ENCODE measurements around the gene OVCA2.

OVCA2 gene

DNA sequence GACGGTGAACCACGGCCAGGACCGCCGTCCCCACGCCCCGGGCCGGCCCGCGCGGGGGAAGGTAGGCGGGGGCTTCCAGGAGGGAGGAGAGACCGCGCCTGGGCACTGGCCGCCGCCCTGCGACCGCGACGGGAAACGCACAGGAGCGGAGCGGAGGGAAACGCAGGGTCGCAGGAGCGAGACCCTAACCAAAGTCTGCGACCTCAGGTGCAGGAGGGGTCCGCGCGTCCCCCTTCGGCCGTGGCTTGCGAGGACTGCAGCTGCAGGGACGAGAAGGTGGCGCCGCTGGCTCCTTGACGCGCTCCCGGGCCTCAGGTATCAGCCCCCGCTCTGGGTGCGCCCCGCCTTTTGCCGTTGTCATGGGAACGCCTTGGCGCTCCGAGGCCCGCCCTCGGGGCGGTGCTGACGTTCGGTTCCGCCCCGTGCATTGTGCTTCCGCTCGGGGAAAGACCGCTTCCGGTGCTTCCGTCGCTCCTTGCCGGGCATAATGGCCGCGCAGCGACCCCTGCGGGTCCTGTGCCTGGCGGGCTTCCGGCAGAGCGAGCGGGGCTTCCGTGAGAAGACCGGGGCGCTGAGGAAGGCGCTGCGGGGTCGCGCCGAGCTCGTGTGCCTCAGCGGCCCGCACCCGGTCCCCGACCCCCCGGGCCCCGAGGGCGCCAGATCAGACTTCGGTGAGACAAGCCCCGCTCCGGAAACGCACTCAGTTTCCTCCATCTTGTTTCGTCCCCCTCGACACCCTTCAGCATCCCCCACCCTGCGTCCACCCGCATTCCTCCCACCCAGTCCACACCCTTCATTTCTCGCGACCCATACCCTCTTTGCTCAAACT is at the start of gene OVCA2:
OVCA2 (plus strand) TSS at position 462 of the 829 bp plus-strand sequence; CDS start at position 488, 26 bp downstream.
- peak; percentile 96 for DNase-seq (ENCODE audit: extremely low spot score, insufficient read length, low read depth)
- FAIRE-seq, result peak; percentile 99

DNA sequence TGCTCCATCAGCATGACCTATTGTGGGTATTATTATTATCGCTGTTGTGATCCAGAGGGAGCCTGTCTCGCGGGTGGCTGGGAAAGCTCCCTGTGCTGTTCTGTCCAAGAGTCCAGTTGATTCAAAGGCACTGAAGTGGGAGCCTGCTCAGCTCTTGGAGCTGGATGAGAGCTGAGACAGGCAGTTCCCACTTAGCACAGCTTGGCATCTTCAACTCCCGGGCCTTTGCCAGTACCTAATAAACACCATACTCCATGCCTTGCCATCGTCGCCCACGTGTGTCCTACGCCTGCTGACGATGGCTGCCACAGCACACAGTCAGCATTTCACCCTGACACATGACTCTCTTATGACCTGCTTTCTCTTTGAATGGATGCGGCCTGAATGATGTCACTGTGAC is 49.3 kb upstream of the OVCA2 start:
- no peak for FAIRE-seq

DNA sequence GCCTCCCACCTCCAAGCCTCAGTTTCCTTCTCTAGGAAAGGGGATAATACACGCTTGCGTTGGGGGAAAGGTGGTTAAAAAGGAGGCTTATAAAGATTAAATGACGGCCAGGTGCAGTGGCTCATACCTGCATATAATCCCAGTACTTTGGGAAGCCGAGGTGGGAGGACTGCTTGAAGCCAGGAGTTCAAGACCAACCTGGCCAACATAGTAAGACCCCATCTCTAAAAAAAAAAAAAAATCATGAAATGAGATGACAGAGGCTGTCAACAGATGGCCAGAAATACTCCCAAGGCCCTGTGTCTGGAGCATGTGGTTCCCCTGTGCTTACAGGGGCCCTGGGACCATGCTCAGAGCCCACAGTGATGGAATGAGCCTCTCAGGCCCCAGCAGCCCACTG is 47.1 kb upstream of the OVCA2 start:
- no peak for FAIRE-seq
- no peak for DNase-seq (ENCODE audit: extremely low spot score, insufficient read length, low read depth)

More for the DNA sequence above, 49.3 kb upstream of the OVCA2 start:
- no peak for DNase-seq (ENCODE audit: extremely low spot score, insufficient read length, low read depth)

DNA sequence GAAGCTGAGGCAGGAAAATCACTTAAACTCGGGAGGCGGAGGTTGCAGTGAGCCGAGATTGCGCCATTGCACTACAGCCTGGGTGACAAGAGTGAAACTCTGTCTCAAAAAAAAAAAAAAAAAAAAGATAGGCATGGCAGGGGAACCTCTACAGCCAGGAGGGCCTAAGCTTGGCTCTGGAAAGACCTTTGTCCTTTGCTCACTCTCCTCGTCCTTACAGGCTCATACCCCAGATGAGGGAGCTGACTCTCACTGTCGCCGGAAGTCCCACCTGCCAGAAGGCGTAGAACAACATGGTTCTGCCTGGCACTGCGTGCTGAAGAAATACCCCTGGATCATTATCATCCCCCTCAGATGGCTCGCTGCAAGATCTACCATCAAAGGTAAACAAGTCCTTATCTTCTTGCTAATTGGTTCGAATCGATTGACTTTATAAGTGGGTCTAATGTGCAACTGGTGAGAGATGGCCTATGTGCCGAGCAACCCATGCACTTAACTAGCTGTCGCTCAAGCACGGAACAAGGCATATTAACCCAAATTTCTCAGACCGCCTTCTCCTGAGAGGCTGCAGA is 46.4 kb upstream of the OVCA2 start:
- FAIRE-seq (no peak), DNase-seq (ENCODE audit: extremely low spot score, insufficient read length, low read depth) (no peak)

DNA sequence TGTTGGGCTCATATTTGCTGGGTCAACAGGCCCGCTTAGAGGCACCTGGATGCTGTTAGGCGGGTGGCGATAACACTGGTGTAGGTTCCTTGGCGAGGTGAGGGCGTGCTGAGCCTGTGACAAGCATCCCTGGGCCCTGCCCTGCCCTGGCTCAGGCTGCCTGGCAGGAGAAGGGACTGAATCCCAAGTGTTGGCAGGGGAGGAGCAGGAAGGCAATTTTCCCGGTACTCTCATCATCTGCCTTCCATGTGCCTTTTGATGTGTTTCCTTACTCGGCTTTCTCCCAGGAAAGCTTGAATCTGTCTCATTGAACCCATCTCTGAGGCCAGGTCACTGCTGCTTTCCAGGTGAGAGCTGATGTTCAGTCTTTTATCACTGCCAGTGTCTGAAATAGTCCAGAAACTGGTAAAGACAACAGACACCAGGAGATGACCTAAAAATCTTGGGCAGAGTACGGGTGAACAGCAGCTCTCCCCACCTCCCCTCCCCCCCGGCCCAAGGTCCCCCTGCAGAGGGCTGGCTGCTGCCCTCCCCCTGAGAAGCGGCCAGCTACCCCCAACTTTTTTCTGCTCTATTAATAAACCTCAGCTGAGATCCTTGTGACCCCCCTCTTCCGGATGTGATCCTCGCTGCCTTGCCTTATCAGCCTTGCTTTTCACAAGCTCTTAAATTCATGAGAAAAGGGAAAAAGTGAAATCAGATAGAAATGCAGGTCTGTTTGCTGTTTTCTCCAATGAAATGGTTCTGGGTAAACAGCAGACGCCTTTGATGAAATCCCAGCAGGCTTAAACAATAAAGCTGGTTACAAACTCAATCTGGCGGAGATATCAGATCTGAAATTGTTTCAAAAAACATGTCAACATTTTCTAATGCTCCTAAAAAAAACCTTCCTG is 45.7 kb upstream of the OVCA2 start:
- FAIRE-seq (no peak), DNase-seq (ENCODE audit: extremely low spot score, insufficient read length, low read depth) (no peak)

DNA sequence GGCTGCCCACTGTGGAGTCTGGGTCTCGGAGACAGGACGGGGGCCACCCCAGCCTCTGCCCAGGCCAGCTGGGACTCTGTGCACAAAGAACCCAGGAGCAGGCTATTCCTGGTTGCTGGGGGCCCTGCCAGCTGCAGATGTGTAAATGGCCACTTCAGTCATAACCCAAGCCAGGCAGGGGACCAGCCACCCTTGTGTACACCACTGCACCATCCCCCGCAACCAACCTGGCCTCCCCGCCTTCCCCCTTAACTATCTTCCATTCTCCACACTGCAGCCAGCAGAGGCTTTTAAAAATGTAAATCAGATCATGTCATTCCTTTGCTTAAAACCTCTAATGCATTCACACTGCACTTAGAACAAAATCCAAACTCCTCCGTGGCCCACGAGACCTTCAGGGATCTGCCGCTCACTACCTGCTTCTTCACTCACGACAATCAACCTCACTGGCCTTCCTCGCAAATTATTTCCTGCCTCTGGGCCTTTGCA is 45.0 kb upstream of the OVCA2 start:
- DNase-seq (ENCODE audit: extremely low spot score, insufficient read length, low read depth), result no peak
- FAIRE-seq, result no peak

DNA sequence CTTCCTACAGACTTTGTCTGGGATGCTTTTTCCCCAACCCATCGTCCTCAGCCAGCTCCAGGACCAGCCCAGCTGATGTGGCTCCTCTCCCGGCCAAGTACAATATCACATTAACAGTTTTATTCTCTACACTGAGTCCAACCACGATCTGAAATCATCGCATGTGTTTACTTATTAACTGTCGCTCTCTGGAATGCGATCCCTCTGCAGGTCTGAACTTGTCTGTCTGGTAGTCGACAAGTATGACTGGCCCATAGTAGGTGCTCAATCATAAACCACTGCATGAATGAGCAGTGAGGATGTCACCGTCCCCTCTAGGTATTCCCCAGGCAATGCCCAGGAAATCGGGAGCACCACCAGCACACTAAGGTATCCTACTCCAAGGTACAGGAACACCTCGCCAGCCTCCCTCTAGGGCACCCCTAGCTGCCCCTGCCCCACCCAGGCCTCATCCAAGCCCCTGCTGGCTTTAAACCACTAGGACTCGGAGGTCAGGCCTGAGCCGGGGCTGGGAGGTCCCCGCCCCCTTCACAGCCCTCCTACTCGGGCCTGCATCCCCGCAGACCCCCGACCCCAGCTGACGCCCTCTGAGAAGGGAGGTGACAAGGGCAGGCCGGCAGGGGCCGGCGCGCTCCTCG is 44.4 kb upstream of the OVCA2 start:
- DNase-seq (ENCODE audit: extremely low spot score, insufficient read length, low read depth) (no peak), FAIRE-seq (no peak)

DNA sequence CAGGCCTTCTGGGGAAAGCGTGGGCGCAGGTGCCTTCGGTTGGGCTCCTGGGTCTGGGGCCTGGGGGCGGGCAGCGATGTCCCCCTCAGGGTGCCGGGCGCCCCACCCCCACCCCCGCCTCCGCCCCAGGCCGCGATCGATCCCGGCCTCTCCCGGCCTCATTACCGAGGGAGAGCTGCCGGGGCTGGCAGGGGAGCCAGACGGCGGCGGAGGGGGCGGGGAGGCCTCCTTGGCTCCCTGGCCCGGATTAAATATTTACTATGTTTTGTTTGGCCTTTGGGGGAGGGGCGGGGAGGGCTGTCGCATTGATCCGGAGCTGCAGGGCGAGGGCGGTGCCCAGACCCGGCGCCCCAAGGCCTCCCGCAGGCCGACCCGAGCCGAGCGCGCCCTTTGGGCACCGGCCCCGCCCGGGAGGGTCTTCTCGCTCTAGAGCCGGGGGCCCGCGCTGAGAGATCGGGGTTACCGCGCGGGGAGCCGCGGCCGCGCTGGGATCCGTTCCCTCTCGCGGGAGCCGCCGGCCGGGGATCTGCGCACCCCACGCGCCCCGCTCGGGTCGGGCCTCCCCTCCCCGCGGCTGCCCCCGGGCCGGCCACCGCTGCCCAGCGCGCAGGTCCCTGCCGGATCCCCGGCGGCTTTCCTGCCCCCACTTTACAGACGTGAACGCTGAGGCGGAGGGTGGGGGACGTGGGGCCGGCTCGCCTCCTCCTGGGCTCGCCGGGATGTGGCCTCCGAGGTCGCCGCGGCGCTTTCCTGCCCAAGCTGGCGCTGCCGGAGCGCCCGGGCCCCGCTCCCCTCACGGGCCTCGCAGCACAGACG is 43.7 kb upstream of the OVCA2 start:
- FAIRE-seq (no peak), DNase-seq (ENCODE audit: extremely low spot score, insufficient read length, low read depth) (no peak)

DNA sequence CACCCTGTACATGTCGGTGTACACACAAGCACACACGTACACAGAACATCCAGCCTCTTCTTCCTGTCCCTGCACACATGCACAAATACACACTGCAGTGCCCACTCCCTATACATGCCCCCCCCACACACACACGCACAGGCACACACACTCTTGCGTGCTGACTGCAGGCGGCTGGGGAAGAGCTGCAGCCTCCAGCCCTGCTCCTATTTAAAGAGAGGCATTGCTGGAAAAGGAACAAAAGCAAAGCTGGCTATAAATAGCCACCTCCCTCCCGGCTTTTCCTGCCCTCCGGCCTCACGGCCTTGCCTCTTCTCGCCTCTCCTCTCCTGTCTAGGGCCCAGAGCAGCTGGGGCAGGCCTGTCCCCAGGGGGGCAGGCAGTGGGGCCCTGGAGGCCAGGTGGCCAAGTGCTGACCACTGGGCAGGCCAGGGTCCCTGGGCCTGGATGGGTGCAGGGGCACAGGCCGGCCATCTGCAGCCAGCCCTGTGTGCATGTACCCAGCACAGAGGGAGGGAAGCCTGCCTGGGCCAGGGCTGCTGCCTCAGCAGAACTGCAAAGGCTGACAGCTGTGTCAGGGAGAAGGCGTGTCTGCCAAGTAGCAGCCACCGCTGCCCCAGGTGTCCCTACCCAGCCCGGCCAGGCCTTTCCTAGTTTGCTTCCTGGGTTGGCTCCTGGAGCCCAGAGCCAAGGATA is 42.1 kb upstream of the OVCA2 start:
- DNase-seq (ENCODE audit: extremely low spot score, insufficient read length, low read depth), result no peak
- FAIRE-seq, result no peak

DNA sequence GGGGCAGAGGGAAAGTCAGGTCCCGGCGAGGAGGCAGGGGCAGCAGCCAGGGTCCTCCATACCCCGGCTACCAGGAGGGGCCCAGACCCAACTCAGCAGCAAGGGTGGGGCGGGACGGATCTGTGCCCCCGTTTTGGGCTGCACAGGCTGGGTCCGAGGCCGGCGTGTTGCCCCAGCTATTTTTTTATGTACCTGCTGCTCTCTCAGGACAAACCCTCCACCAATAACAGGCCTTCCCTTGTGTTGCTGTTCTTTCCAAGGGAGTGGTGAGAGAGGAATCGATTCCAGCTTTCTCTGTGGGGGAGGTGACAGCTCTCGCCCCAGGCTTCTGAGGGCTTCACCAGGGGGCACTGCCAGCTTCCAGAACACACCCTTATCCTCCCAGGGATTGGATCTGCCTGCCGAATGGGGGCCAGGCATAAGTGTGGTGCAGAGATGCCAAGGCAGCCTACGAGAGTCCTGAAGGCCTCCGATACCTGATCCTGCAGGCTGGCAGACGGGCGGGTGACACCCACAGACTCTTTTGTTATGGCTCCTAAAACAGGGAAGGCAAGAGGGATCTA is 39.0 kb upstream of the OVCA2 start:
- FAIRE-seq, result no peak
- no peak for DNase-seq (ENCODE audit: extremely low spot score, insufficient read length, low read depth)

DNA sequence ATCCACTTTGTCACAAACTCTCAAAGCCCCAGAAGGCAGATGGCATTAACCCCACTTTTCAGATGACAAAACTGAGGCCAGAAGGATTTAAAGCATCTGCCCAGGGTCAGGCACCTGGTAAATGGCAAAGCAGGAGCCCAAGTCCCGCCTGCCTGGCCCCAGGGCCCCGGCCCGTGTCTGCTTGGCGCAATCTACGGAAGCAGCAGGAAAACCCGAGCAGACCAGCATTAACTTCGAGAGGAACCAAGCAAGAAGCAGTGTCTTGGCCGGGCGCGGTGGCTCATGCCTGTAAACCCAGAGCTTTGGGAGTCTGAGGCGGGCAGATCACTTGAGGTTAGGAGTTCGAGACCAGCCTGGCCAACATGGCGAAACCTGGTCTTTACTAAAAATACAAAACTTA is 38.3 kb upstream of the OVCA2 start:
- FAIRE-seq, result no peak
- no peak for DNase-seq (ENCODE audit: extremely low spot score, insufficient read length, low read depth)

DNA sequence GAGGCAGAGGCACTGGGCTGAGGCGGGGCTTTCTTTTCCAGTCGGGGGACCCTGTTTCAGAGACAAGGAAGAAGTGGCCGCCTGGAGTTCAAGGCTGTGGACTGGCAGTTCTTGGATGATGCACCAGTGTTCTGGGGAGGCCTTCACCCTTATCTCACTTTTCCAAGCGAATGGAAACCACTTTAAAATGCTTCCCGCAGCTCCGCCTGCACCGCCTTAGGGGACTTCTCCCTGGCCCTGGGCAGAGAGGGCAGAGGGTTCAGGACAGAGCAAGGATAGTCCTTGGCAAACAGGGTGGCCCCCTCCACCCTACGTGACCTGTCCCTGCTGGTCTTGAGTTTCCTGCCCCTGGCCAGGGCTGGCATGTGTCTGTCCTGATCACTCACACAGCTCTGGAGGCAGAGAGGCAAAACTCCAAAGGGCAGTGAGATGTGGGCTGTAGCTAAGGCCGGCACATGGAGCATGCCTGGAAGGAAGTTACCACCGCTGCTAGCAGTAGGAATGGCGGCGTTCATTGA is 37.3 kb upstream of the OVCA2 start:
- FAIRE-seq (no peak), DNase-seq (ENCODE audit: extremely low spot score, insufficient read length, low read depth) (no peak)

DNA sequence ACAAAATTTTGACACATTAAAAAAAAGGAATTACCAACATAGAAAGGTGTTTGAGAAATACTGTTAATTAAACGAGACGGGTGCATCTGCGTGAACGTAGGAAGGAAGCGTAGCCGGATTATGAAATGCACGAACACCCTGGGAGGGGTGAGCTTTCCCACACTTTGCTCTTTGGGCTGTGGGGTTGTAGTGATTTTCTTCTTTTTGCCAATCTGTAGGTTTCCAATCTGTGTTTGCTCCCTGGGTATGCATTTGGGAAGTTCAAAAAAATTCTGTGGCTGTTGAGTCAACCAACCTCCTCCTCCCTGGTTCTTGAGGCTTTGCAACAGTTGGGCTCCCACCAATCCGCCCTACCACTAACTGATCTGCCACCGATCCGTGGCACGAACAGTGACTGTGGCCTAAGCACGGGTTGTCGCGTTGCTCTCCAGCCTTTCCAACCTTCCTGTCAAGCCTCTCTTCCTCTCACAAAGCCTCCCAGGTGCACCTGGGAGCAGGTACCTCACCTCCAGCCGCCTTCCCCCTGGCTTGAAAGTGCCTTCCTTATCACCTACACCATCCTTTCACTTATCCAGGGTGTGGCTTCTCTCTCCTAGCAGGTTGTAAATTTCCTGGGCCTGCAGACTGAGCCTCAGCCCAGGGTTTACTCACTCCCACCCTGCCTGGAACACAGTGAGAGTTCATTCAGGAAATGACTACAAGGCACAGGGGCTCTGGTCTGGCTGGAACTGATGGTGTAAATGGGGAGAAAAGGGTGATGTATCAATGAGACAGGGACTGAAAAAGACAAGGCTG is 33.3 kb upstream of the OVCA2 start:
- DNase-seq (ENCODE audit: extremely low spot score, insufficient read length, low read depth), result no peak
- no peak for FAIRE-seq

DNA sequence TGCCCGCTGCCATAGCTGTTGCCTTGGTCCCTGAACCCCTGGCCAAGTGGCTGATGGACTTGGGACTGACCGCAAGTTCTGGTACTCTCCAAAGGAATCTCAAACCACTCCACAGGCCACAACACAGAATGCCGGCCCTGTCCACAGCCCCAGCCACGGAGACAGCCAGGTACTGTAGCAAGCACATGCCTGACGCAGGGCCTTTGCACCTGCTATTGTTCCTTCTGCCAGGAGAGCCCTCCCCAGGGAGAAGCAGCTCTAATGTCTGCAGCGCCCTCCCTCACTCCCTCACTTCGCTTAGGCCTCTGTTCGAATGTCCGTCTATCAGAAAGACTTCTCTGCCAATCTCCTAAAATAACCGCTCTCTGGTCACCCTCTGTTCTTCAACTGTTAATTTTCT is 32.1 kb upstream of the OVCA2 start:
- FAIRE-seq (no peak), DNase-seq (ENCODE audit: extremely low spot score, insufficient read length, low read depth) (no peak)

DNA sequence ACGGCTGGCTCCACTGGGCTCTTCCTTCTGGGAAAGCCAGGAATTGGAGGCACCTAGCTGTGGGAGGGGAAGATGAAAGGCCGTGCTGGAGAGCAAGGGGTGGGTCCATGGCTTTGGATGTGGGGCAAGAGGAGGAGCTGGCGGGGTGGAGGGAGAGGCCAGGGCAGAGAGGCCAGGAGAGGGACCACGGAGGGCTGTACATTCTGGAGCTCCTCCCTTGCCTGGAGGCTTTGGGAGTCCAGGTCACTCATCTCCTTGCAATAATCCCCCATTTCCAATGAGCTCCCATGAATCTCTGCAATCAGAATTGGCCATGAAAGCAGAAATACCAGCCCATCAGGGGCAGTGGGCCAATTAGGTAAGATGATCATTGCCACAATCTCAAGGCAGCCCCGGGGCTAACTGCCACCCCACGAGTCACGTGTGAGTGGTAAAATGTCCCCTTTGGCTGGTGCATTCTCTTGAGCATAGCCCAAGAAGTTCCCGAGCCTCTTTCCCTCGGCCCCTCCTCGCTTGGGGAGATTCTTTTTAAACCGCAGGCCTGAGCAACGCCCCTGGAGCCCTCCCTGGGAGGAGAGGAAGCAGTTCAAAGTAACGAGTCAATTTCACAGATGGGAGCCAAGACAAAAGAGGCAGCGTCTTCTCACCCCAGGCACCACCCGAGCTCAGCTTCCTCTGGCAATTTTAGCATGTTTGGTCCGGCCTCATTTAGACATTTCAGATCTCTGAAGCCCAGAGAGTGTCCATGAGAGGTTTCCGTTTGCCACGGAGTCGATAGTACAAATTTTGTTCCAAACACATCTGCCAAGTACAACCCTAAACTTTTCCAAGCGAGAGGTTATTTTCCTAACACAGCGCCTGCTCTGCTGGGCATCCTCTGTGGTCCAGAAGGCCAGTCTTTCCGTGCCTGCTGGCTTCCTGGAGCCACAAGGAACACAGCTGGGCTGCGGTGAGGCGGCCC is 30.1 kb upstream of the OVCA2 start:
- FAIRE-seq (no peak), DNase-seq (ENCODE audit: extremely low spot score, insufficient read length, low read depth) (no peak)

DNA sequence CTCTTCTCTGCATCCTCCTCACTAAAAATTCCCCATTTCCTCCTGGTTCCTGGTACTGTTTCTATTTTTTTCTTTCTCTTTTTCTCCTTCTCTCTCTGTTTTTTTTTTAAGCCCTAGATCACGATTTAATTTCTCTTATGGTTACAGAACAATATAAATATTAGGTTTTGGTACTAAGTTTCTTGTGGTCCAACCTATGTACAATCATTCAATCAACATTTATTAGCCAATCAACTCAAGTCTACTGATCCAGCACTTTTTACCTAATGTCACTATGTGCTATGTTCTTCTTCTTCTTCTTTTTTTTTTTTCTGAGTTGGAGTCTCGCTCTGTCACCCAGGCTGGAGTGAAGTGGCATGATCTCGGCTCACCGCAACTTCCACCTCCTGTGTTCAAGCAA is 29.3 kb upstream of the OVCA2 start:
- FAIRE-seq (no peak), DNase-seq (ENCODE audit: extremely low spot score, insufficient read length, low read depth) (no peak)

All from GM18507 (cell line).